ENCODE data around the gene FAR1. TPM values are rescaled to one million over a fixed set of nuclear protein-coding genes. Genes with fewer than 3 reads are reported as not detected.
A peak's percentile ranks its signal among the peaks of the same experiment; 100 is the strongest.

Gene FAR1
- total RNA-seq, 3 donors from 2014 or later, result 46.1 to 79.6 (median 49.2) TPM

- Histone ChIP-seq H3K4me3 (no peak overlapping the region), H3K4me1 (no peaks in the 10 kb centered on the region), H3K27me3 (no peaks in the 10 kb centered on the region), H3K36me3 (no peaks in the 10 kb centered on the region), H3K9me3 (no peaks in the 10 kb centered on the region), H3K27ac (no peak overlapping the region)
- no peak for TF ChIP-seq CTCF (IDR thresholded peaks at IDR 0.05)
- TF ChIP-seq POLR2AphosphoS5 (IDR thresholded peaks at IDR 0.05), result no peak
- TF ChIP-seq POLR2A (IDR thresholded peaks at IDR 0.05), result no peak
- intact Hi-C loops (cut with DNase I; ENCODE audit: low total_unique reads), result no loop called here
- no peak for DNase-seq (ENCODE audit: low spot score in 2 of 2)
Observed at GRCh38 chr11:13767471-13767870, 99.0 kb downstream of the FAR1 start.

- Histone ChIP-seq H3K9me3 (no peaks in the 10 kb centered on the region), H3K36me3 (no peaks in the 10 kb centered on the region), H3K4me1 (no peaks in the 10 kb centered on the region), H3K27me3 (no peaks in the 10 kb centered on the region), H3K4me3 (no peak overlapping the region), H3K27ac (no peak overlapping the region)
- TF ChIP-seq POLR2AphosphoS5 (IDR thresholded peaks at IDR 0.05), result no peak
- no peak for TF ChIP-seq CTCF (IDR thresholded peaks at IDR 0.05)
- TF ChIP-seq POLR2A (IDR thresholded peaks at IDR 0.05), result no peak
- intact Hi-C loops (cut with DNase I; ENCODE audit: low total_unique reads), result no loop called here
- DNase-seq (ENCODE audit: low spot score in 2 of 2), result no peak
Observed at GRCh38 chr11:13769188-13769587, 100.7 kb downstream of the FAR1 start.

- H3K27ac ChIP-seq, result no peak overlapping the region
- DNase-seq (ENCODE audit: low spot score in 2 of 2), result no peak
- H3K9me3 ChIP-seq, result no peaks in the 10 kb centered on the region
- TF ChIP-seq CTCF (IDR thresholded peaks at IDR 0.05) (no peak), POLR2AphosphoS5 (IDR thresholded peaks at IDR 0.05) (no peak), POLR2A (IDR thresholded peaks at IDR 0.05) (no peak)
- intact Hi-C loops (cut with DNase I; ENCODE audit: low total_unique reads), result loop anchor here (10.0 kb wide), 1 partner anchor 474 kb away; no protein-coding TSS in a partner anchor
- no peaks in the 10 kb centered on the region for H3K27me3 ChIP-seq
- H3K4me1 ChIP-seq, result no peaks in the 10 kb centered on the region
- no peaks in the 10 kb centered on the region for H3K36me3 ChIP-seq
- H3K4me3 ChIP-seq, result no peak overlapping the region
Observed at GRCh38 chr11:13771151-13771550, 102.7 kb downstream of the FAR1 start.

- H3K9me3 ChIP-seq, result no peaks in the 10 kb centered on the region
- intact Hi-C loops (cut with DNase I; ENCODE audit: low total_unique reads), result loop anchor here (10.0 kb wide), 1 partner anchor 472 kb away; no protein-coding TSS in a partner anchor
- TF ChIP-seq CTCF (IDR thresholded peaks at IDR 0.05) (peak in 2 of 3 donors; percentile 40 to 47), POLR2A (IDR thresholded peaks at IDR 0.05) (no peak), POLR2AphosphoS5 (IDR thresholded peaks at IDR 0.05) (no peak)
- no peaks in the 10 kb centered on the region for H3K36me3 ChIP-seq
- H3K4me3 ChIP-seq, result no peak overlapping the region
- H3K27ac ChIP-seq, result no peak overlapping the region
- H3K4me1 ChIP-seq, result no peaks in the 10 kb centered on the region
- DNase-seq (ENCODE audit: low spot score in 2 of 2), result no peak
- H3K27me3 ChIP-seq, result no peaks in the 10 kb centered on the region
Observed at GRCh38 chr11:13772223-13773046, 104.0 kb downstream of the FAR1 start.

- intact Hi-C loops (cut with DNase I; ENCODE audit: low total_unique reads), result loop anchor here (10.0 kb wide), 1 partner anchor 469 kb away; no protein-coding TSS in a partner anchor
- no peaks in the 10 kb centered on the region for H3K27me3 ChIP-seq
- H3K4me1 ChIP-seq, result no peaks in the 10 kb centered on the region
- H3K9me3 ChIP-seq, result no peaks in the 10 kb centered on the region
- H3K36me3 ChIP-seq, result no peaks in the 10 kb centered on the region
- no peak overlapping the region for H3K27ac ChIP-seq
- no peak for DNase-seq (ENCODE audit: low spot score in 2 of 2)
- no peak overlapping the region for H3K4me3 ChIP-seq
- no peak for TF ChIP-seq POLR2A (IDR thresholded peaks at IDR 0.05)
- no peak for TF ChIP-seq POLR2AphosphoS5 (IDR thresholded peaks at IDR 0.05)
- TF ChIP-seq CTCF (IDR thresholded peaks at IDR 0.05), result no peak
Observed at GRCh38 chr11:13775471-13775870, 107.0 kb downstream of the FAR1 start.
